ENCODE data around the gene BTBD9. TPM values are rescaled to one million over a fixed set of nuclear protein-coding genes. Genes with fewer than 3 reads are reported as not detected.

The BTBD9 gene
- total RNA-seq, 3 donors from 2014 or later = 12.8 to 25.5 (median 19.0) TPM

DNA sequence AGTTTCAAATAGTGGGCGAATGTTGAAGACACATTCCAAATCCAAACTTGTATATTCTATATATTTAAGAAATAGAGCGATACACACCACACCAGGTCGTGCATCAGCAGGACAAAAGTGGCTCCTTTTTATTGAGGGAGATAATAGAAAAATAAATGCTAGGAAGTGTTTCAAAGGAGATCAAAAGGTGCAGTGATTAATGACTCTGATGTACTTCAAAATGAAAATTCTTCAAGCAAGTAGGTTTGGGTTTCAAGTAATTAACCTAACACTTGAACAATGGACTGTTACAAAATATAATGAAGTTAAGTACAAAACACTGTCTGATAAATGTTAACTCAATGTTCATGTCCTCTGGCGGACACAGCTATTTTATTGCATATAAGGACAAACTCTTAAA is 185.9 kb downstream of the BTBD9 start:
- Histone ChIP-seq H3K36me3 (no peaks in the 10 kb centered on the region), H3K27ac (no peak overlapping the region), H3K27me3 (no peaks in the 10 kb centered on the region), H3K4me3 (no peak overlapping the region), H3K4me1 (no peaks in the 10 kb centered on the region), H3K9me3 (no peaks in the 10 kb centered on the region)
- DNase-seq (ENCODE audit: low spot score in 2 of 2) = no peak
- TF ChIP-seq POLR2A (IDR thresholded peaks at IDR 0.05) (no peak), CTCF (IDR thresholded peaks at IDR 0.05) (no peak), POLR2AphosphoS5 (IDR thresholded peaks at IDR 0.05) (no peak)
- intact Hi-C loops (cut with DNase I; ENCODE audit: low total_unique reads) = no loop called here

- intact Hi-C loops (cut with DNase I; ENCODE audit: low total_unique reads) = no loop called here
- no peak overlapping the region for H3K4me3 ChIP-seq
- no peaks in the 10 kb centered on the region for H3K36me3 ChIP-seq
- H3K27me3 ChIP-seq = no peaks in the 10 kb centered on the region
- H3K9me3 ChIP-seq = no peaks in the 10 kb centered on the region
- no peaks in the 10 kb centered on the region for H3K4me1 ChIP-seq
- no peak for DNase-seq (ENCODE audit: low spot score in 2 of 2)
- no peak overlapping the region for H3K27ac ChIP-seq
- no peak for TF ChIP-seq POLR2A (IDR thresholded peaks at IDR 0.05)
- no peak for TF ChIP-seq POLR2AphosphoS5 (IDR thresholded peaks at IDR 0.05)
- TF ChIP-seq CTCF (IDR thresholded peaks at IDR 0.05) = no peak
Measured at GRCh38 chr6:38452816-38453660, 186.7 kb downstream of the BTBD9 start.

- Histone ChIP-seq H3K4me1 (no peaks in the 10 kb centered on the region), H3K9me3 (no peaks in the 10 kb centered on the region), H3K36me3 (no peaks in the 10 kb centered on the region), H3K27me3 (no peaks in the 10 kb centered on the region), H3K4me3 (no peak overlapping the region), H3K27ac (no peak overlapping the region)
- TF ChIP-seq CTCF (IDR thresholded peaks at IDR 0.05) (no peak), POLR2A (IDR thresholded peaks at IDR 0.05) (no peak), POLR2AphosphoS5 (IDR thresholded peaks at IDR 0.05) (no peak)
- intact Hi-C loops (cut with DNase I; ENCODE audit: low total_unique reads) = no loop called here
- DNase-seq (ENCODE audit: low spot score in 2 of 2) = no peak
Measured at GRCh38 chr6:38450717-38451116, 189.0 kb downstream of the BTBD9 start.

DNA sequence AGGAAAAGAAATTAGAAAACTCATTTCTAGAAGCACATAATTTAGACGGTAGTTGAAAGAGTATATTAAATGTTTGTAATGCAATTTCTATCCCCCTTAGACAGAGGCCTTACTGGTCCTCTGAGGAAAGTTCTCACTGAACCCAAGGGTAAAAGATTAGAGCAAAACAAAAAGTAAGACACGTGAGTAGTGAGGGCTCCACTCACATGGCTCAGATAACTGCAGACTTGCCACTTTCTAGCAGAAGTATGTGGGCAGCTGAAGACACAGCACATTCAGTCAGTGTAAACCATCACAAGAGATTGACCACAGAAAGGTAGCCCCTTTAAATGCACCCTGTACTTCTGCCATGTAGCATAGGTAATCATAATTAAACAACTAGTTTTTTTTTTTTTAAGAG is 193.8 kb downstream of the BTBD9 start:
- Histone ChIP-seq H3K4me1 (no peaks in the 10 kb centered on the region), H3K27me3 (no peaks in the 10 kb centered on the region), H3K27ac (no peak overlapping the region), H3K36me3 (no peaks in the 10 kb centered on the region), H3K9me3 (no peaks in the 10 kb centered on the region), H3K4me3 (no peak overlapping the region)
- no peak for TF ChIP-seq POLR2A (IDR thresholded peaks at IDR 0.05)
- TF ChIP-seq POLR2AphosphoS5 (IDR thresholded peaks at IDR 0.05) = no peak
- TF ChIP-seq CTCF (IDR thresholded peaks at IDR 0.05) = no peak
- no peak for DNase-seq (ENCODE audit: low spot score in 2 of 2)
- intact Hi-C loops (cut with DNase I; ENCODE audit: low total_unique reads) = no loop called here

DNA sequence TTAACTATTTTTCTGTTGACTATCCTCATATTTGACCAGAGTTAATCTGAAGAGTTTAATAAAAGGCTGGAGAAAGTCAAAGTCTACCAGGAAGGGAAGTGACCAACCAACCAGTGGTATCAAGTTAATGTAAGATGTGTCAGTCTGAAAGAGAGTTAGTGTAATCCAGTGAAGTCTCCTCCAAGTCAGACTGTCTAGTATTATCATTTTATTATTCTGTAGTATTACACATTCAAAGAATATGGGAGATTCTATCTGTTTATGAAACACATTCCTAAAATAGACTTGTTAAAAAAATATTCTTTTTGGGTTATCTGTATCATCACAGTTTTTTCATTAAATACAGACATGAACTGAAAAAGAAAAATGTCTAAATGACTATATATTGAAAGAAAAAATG is 194.4 kb downstream of the BTBD9 start:
- Histone ChIP-seq H3K4me1 (no peaks in the 10 kb centered on the region), H3K27ac (no peak overlapping the region), H3K36me3 (no peaks in the 10 kb centered on the region), H3K27me3 (no peaks in the 10 kb centered on the region), H3K9me3 (no peaks in the 10 kb centered on the region), H3K4me3 (no peak overlapping the region)
- intact Hi-C loops (cut with DNase I; ENCODE audit: low total_unique reads) = no loop called here
- no peak for DNase-seq (ENCODE audit: low spot score in 2 of 2)
- no peak for TF ChIP-seq POLR2A (IDR thresholded peaks at IDR 0.05)
- no peak for TF ChIP-seq CTCF (IDR thresholded peaks at IDR 0.05)
- no peak for TF ChIP-seq POLR2AphosphoS5 (IDR thresholded peaks at IDR 0.05)
